ENCODE data around the gene ZMIZ1. TPM values are rescaled to one million over a fixed set of nuclear protein-coding genes. Genes with fewer than 3 reads are reported as not detected.

ZMIZ1 gene
- polyA plus RNA-seq, 3 donors from 2014 or later, result 1.2 to 9.5 (median 1.8) TPM

- no peak for DNase-seq
- peaks cover 6 to 7% of the 10 kb centered on the region in 2 donors for H3K4me1 Mint-ChIP-seq
- H3K27me3 Mint-ChIP-seq (ENCODE audit: low read depth in 3 of 3), result peaks cover 1 to 7% (median 6%) of the 10 kb centered on the region in 3 donors
- H3K9me3 Mint-ChIP-seq, result no peaks in the 10 kb centered on the region
- no peak overlapping the region for H3K27ac Mint-ChIP-seq
- no peak overlapping the region for H3K4me3 Mint-ChIP-seq
- H3K36me3 Mint-ChIP-seq, result peaks cover 0 to 4% (median 0%) of the 10 kb centered on the region in 3 donors
Observed at GRCh38 chr10:79059859-79060379, 8.8 kb upstream of the ZMIZ1 start.

GRCh38 chr10:79060641-79061255 is 8.0 kb upstream of the ZMIZ1 start:
- Mint-ChIP-seq H3K4me3 (no peak overlapping the region), H3K4me1 (peaks cover 6 to 7% of the 10 kb centered on the region in 2 donors), H3K9me3 (no peaks in the 10 kb centered on the region), H3K36me3 (peaks cover 0 to 4% (median 0%) of the 10 kb centered on the region in 3 donors), H3K27ac (no peak overlapping the region), H3K27me3 (ENCODE audit: low read depth in 3 of 3) (peaks cover 1 to 7% (median 6%) of the 10 kb centered on the region in 3 donors)
- no peak for DNase-seq

- peaks cover 6 to 7% of the 10 kb centered on the region in 2 donors for H3K4me1 Mint-ChIP-seq
- peaks cover 0 to 4% (median 0%) of the 10 kb centered on the region in 3 donors for H3K36me3 Mint-ChIP-seq
- DNase-seq, result no peak
- H3K27me3 Mint-ChIP-seq (ENCODE audit: low read depth in 3 of 3), result peaks cover 5 to 7% (median 6%) of the 10 kb centered on the region in 3 donors
- H3K9me3 Mint-ChIP-seq, result no peaks in the 10 kb centered on the region
- no peak overlapping the region for H3K27ac Mint-ChIP-seq
- no peak overlapping the region for H3K4me3 Mint-ChIP-seq
Observed at GRCh38 chr10:79061441-79062315, 7.1 kb upstream of the ZMIZ1 start.

DNA sequence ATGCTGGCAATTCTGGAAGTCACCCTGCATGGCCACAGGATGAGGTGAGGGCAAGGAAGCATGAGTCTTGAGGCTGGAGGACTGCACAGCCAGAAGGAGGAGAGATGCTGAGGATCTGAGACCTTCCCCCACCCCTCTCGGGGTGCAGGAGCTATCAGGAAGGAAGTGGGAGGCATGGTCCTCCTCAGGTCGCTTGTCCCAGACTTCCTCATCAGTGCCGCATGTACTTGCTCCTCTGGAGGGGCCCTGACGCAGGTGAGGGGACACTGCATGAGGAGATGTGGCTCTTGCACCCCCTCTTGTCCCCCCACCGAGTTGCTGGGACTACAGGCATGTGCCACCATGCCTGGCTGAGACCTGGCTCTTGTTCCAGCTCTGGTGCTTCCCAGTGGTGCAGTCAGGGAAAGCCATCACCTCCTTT is 5.7 kb upstream of the ZMIZ1 start:
- H3K27me3 Mint-ChIP-seq (ENCODE audit: low read depth in 3 of 3), result peaks cover 5 to 7% (median 5%) of the 10 kb centered on the region in 3 donors
- peaks cover 0 to 4% (median 0%) of the 10 kb centered on the region in 3 donors for H3K36me3 Mint-ChIP-seq
- DNase-seq, result no peak
- no peaks in the 10 kb centered on the region for H3K9me3 Mint-ChIP-seq
- H3K4me3 Mint-ChIP-seq, result no peak overlapping the region
- H3K27ac Mint-ChIP-seq, result no peak overlapping the region
- peaks cover 10 to 16% of the 10 kb centered on the region in 2 donors for H3K4me1 Mint-ChIP-seq

DNA sequence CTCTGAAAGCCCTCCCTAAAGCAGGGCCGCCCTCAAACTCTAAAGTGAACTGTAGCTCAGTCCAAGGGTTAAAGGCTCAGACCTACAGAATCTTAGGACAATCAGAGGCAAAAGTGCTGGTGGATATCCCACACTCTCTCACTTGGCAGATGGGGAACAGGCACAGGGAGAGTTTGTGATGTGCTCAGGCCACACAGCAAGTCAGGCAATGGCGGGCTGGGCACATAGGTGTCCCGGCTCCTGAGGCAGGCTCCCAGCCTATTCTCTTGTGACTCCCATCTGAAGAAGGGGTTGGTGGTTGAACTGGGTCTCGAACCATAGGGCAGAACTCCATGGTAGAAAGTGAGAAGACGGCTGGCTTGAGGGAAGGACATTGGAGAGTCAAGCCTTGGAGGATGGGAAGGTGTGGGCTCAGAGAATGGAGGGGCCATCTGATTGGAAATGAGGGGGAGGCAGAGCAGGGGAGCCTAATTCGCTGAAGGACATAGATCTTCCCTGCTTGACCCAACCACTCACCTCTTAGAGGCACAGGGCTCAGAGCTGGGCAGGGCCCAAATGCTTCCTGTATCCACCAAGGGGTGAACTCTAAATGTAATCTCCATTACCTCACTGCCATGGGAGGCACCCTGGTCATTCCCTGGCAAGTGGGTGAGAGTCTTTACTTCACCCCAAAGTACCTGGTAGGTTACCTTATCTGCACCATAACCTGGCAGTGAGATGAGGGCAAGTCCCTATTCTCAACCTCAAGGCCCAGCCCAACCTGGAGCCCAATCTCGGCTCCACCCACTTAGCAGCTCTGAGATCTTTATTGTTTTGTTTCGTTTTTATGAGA is 4.9 kb upstream of the ZMIZ1 start:
- no peak for DNase-seq
- Mint-ChIP-seq H3K27me3 (ENCODE audit: low read depth in 3 of 3) (peaks cover 5 to 8% (median 5%) of the 10 kb centered on the region in 3 donors), H3K4me3 (no peak overlapping the region), H3K36me3 (no peaks in the 10 kb centered on the region), H3K9me3 (no peaks in the 10 kb centered on the region), H3K27ac (peak overlapping the region in 2 of 6 donors; percentile 7 to 12), H3K4me1 (peaks cover 11 to 18% of the 10 kb centered on the region in 2 donors)

DNA sequence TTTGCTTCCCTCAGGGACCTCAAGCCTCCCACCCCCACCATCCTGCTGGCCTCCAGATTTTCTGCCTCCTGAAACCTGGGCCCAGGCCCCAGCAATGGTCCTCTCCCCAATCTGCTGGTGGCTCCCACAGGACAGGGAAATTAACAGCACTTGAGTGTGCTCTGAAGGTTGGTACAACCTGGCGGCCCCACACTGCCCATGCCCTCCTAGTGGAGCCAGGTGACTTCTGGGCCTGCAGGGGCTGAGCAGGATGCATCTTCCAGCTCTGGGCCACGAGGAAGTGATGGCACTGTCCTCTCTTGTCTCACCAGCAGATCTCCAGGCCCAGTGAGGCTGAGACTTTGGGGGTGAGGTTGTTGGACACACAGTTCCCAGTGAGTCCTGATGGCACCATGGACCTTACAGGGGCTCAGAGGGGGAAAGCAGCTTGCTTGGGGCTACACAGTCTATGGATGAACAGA is 3.6 kb upstream of the ZMIZ1 start:
- Mint-ChIP-seq H3K27me3 (ENCODE audit: low read depth in 3 of 3) (peaks cover 4 to 11% (median 8%) of the 10 kb centered on the region in 3 donors), H3K4me1 (peaks cover 11 to 18% of the 10 kb centered on the region in 2 donors)
- no peak for DNase-seq

GRCh38 chr10:79065853-79066252 is 2.9 kb upstream of the ZMIZ1 start:
- no peaks in the 10 kb centered on the region for H3K9me3 Mint-ChIP-seq
- H3K36me3 Mint-ChIP-seq, result no peaks in the 10 kb centered on the region
- peak overlapping the region in 4 of 6 donors; percentile 13 to 35 (median 20) for H3K27ac Mint-ChIP-seq
- no peak for DNase-seq
- peaks cover 12 to 19% of the 10 kb centered on the region in 2 donors for H3K4me1 Mint-ChIP-seq
- H3K27me3 Mint-ChIP-seq (ENCODE audit: low read depth in 3 of 3), result peaks cover 4 to 9% (median 8%) of the 10 kb centered on the region in 3 donors
- H3K4me3 Mint-ChIP-seq, result peak overlapping the region in 4 of 5 donors; percentile 39 to 57 (median 47)

More for the DNA sequence above, 3.6 kb upstream of the ZMIZ1 start:
- Mint-ChIP-seq H3K9me3 (no peaks in the 10 kb centered on the region), H3K36me3 (no peaks in the 10 kb centered on the region), H3K4me3 (peak overlapping the region in 3 of 5 donors; percentile 39 to 57 (median 40)), H3K27ac (peak overlapping the region in 4 of 6 donors; percentile 13 to 51 (median 39))

DNA sequence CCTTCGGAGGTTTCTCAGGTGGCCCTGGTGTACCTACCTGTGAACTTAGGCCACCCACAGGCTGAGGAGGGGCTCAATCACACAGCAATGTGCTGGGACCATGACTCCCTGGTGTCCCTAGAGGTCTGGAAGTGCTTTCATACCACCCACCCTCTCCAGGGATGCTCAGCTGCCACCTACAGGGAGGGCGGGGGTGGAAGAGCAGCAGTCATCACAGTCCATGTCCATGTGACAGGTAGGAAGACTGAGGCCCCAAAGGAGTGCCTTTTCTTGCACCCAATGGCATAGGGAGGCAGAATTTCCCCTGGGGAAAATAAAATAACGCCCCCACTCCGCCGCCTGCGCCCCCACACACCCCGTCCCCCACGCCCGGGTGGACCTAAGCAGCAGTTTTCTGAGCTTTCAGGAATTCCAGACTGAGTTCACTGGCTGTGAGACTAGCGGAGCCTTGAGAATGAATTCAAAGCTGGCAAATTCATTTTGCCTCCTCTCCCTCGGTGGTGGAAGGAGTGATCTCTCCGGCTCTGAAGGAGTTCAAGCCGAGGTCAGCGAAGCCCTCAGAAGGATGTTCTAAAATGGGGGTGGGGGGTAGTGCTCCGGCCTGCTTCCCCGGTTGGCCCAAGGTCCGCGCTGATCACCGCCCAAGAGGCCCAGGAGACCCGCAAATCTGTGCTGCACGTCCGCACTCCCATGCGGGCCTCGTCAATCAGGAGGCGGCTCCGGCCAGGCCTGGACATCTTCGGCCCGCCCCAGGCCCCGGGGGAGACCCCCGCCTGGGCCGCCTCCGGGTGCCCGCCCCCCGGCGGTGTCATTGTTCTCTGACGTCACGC is 2.1 kb upstream of the ZMIZ1 start:
- H3K27me3 Mint-ChIP-seq (ENCODE audit: low read depth in 3 of 3), result peaks cover 4 to 11% (median 6%) of the 10 kb centered on the region in 3 donors
- H3K4me3 Mint-ChIP-seq, result peak overlapping the region; percentile 53 to 94 (median 62)
- peak overlapping the region in 5 of 6 donors; percentile 14 to 48 (median 35) for H3K27ac Mint-ChIP-seq
- H3K4me1 Mint-ChIP-seq, result peaks cover 20 to 26% of the 10 kb centered on the region in 2 donors
- no peaks in the 10 kb centered on the region for H3K36me3 Mint-ChIP-seq
- no peak for DNase-seq
- no peaks in the 10 kb centered on the region for H3K9me3 Mint-ChIP-seq

GRCh38 chr10:79067241-79068202 is 1.2 kb upstream of the ZMIZ1 start:
- peak; percentile 78 to 82 (median 81) for DNase-seq
- Mint-ChIP-seq H3K36me3 (no peaks in the 10 kb centered on the region), H3K4me1 (peaks cover 28 to 35% of the 10 kb centered on the region in 2 donors), H3K27ac (peak overlapping the region in 5 of 6 donors; percentile 51 to 90 (median 69)), H3K27me3 (ENCODE audit: low read depth in 3 of 3) (peaks cover 4 to 11% (median 6%) of the 10 kb centered on the region in 3 donors), H3K9me3 (no peaks in the 10 kb centered on the region), H3K4me3 (peak overlapping the region; percentile 83 to 95 (median 89))

DNA sequence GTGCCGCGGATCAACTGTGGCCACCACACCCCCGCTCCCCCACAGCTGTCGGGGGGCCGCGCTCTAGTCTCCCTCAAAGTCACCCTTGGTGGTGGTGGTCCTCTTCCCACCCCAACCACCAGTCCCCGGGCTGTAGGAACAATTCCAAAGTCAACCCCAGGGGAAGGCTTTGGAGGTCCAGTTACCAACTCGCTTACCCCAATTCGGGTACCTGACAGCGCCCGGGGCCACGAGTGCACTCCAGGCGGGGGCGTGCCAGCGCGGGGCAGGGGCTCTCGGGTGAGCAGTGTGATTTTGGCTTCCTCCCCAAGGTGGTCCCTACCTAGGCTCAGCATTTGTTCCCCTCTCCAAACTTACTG is 584 bp upstream of the ZMIZ1 start:
- H3K36me3 Mint-ChIP-seq, result no peaks in the 10 kb centered on the region
- peaks cover 4 to 10% (median 8%) of the 10 kb centered on the region in 3 donors for H3K27me3 Mint-ChIP-seq (ENCODE audit: low read depth in 3 of 3)
- DNase-seq, result no peak

DNA sequence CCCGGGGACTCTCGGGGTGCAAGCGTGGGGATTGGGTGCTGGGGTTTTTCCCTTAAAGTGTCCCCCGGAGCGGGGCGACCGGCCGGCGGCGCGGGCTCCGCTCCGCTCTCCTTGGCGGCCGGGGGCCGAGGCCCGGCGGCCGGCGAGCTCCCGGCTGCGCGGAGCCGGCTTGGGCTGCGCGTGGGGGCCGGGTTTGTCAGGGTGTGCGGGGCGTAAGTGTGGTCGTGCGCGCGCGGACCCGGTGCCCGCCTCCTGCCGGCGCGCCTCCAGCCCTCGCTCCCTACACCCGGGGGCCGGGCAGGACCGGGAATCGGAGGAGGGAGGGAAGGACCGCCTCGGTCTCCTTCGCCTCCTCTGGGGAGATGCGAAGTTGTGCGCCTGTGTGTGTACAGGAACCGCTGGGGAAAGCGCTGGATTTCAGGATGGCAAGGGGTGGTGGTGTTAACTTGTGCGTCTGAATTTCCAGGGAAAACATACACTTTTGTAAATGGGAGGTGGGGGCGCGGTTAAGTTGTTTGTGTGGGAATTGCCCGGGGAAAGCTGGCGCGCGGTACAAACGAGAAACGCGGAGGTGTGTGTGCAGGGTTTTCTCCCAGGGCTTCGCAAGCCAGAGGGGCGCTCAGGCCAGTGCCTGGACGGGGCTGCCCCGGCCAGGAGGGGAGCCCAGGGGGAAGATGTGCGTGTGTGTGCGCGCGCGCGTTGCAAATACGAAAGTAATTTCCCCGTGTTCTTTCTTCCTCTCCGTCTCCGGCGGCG is 737 bp downstream of the ZMIZ1 start:
- Mint-ChIP-seq H3K27me3 (ENCODE audit: low read depth in 3 of 3) (peaks cover 4 to 10% (median 8%) of the 10 kb centered on the region in 3 donors), H3K36me3 (no peaks in the 10 kb centered on the region), H3K27ac (peak overlapping the region; percentile 75 to 96 (median 89)), H3K9me3 (no peaks in the 10 kb centered on the region), H3K4me1 (peaks cover 37 to 42% of the 10 kb centered on the region in 2 donors), H3K4me3 (peak overlapping the region; percentile 94 to 98 (median 95))
- DNase-seq, result peak; percentile 56 to 61 (median 58)

More for the DNA sequence above, 584 bp upstream of the ZMIZ1 start:
- H3K27ac Mint-ChIP-seq, result peak overlapping the region in 3 of 6 donors; percentile 40 to 82 (median 40)
- H3K9me3 Mint-ChIP-seq, result no peaks in the 10 kb centered on the region
- peak overlapping the region; percentile 83 to 95 (median 89) for H3K4me3 Mint-ChIP-seq
- peaks cover 34 to 42% of the 10 kb centered on the region in 2 donors for H3K4me1 Mint-ChIP-seq

All from immature natural killer cell (primary cell).